ENCODE measurements around the gene DCXR. TPM values are rescaled to one million over a fixed set of nuclear protein-coding genes. Genes with fewer than 3 reads are reported as not detected.

DCXR gene
- total RNA-seq, 1 experiment from 2014 or later, result 135 TPM

GRCh38 chr17:82064433-82065192 is 27.1 kb upstream of the DCXR start:
- POLR2A ChIA-PET (ENCODE audit: unreplicated experiment), result interaction anchor here (0.5 to 0.7 kb wide), 3 partner anchors 13 to 138 kb away, joined by 3 to 5 read pairs (median 4); partner anchors contain the start of genes DCXR, GPS1 and RFNG
- intact Hi-C loops (cut with micrococcal nuclease), result no loop called here
- H3K27ac ChIP-seq (ENCODE audit: low read length), result peak overlapping the region; percentile 20
- peak overlapping the region; percentile 99 for H3K4me2 ChIP-seq (ENCODE audit: low read length)
- H3K4me1 ChIP-seq (ENCODE audit: insufficient read depth, low read length), result peaks cover 17% of the 10 kb centered on the region
- TF ChIP-seq EZH2 (IDR thresholded peaks at IDR 0.05; ENCODE audit: low read length, unreplicated experiment) (no peak), CTCF (conservative IDR thresholded peaks at IDR 0.05; ENCODE audit: low read depth, low read length) (no peak), EZH2phosphoT487 (IDR thresholded peaks at IDR 0.05; ENCODE audit: borderline replicate concordance, low read length) (no peak)
- CTCF ChIA-PET, result interaction anchor here (1.1 kb wide), 1 partner anchor 27 kb away, joined by 3 read pairs; the partner anchor contains the start of gene DCXR
- TSS peak; percentile 55 for BruUV-seq (replicated peaks)
- peak; percentile 51 for ATAC-seq
- no peaks in the 10 kb centered on the region for H3F3A ChIP-seq (ENCODE audit: low read length, unreplicated experiment)
- H3K9ac ChIP-seq (ENCODE audit: low read length), result peak overlapping the region; percentile 99
- H3K4me3 ChIP-seq (ENCODE audit: low read length), result peak overlapping the region; percentile 94
- no peak overlapping the region for H2AFZ ChIP-seq (ENCODE audit: low read length)
- peaks cover 26% of the 10 kb centered on the region for H3K36me3 ChIP-seq (ENCODE audit: low read depth, low read length)
- H3K9me3 ChIP-seq (ENCODE audit: low read length), result no peaks in the 10 kb centered on the region
- H3K79me2 ChIP-seq (ENCODE audit: low read length), result peaks cover 29% of the 10 kb centered on the region
- H3K27me3 ChIP-seq (ENCODE audit: low read length), result no peaks in the 10 kb centered on the region
- DNase-seq, result peak; percentile 48
- no peaks in the 10 kb centered on the region for H4K20me1 ChIP-seq (ENCODE audit: low read length)
- no peaks in the 10 kb centered on the region for H3K9me2 ChIP-seq (replicated peaks; ENCODE audit: low read length)

GRCh38 chr17:82063424-82064415 is 26.2 kb upstream of the DCXR start:
- Histone ChIP-seq H2AFZ (ENCODE audit: low read length) (no peak overlapping the region), H3K4me2 (ENCODE audit: low read length) (peak overlapping the region; percentile 99), H3K79me2 (ENCODE audit: low read length) (peaks cover 29% of the 10 kb centered on the region), H3K27ac (ENCODE audit: low read length) (no peak overlapping the region), H3K9me2 (replicated peaks; ENCODE audit: low read length) (no peaks in the 10 kb centered on the region), H3K4me1 (ENCODE audit: insufficient read depth, low read length) (peaks cover 17% of the 10 kb centered on the region), H3K9me3 (ENCODE audit: low read length) (no peaks in the 10 kb centered on the region), H3K9ac (ENCODE audit: low read length) (peak overlapping the region; percentile 99; the same call in 1 of the 2 replicates), H3K4me3 (ENCODE audit: low read length) (peak overlapping the region; percentile 94), H3F3A (ENCODE audit: low read length, unreplicated experiment) (no peaks in the 10 kb centered on the region), H3K27me3 (ENCODE audit: low read length) (no peaks in the 10 kb centered on the region), H3K36me3 (ENCODE audit: low read depth, low read length) (peaks cover 32% of the 10 kb centered on the region), H4K20me1 (ENCODE audit: low read length) (no peaks in the 10 kb centered on the region)
- intact Hi-C loops (cut with micrococcal nuclease), result no loop called here
- TF ChIP-seq CTCF (conservative IDR thresholded peaks at IDR 0.05; ENCODE audit: low read depth, low read length), result no peak
- TF ChIP-seq EZH2 (IDR thresholded peaks at IDR 0.05; ENCODE audit: low read length, unreplicated experiment), result no peak
- TF ChIP-seq EZH2phosphoT487 (IDR thresholded peaks at IDR 0.05; ENCODE audit: borderline replicate concordance, low read length), result no peak
- ATAC-seq (no peak), DNase-seq (no peak)
- ChIA-PET CTCF (no interaction called here), POLR2A (ENCODE audit: unreplicated experiment) (no interaction called here)
- BruUV-seq (replicated peaks), result no TSS peak

Data from PC-3 (cell line).